Astrocyte of the hippocampus (primary cell): ENCODE data around the gene SCEL.
A peak's percentile ranks its signal among the peaks of the same experiment; 100 is the strongest.
"Not testable (repeated sequence)": the region's sequence is repeated elsewhere in the genome, so short reads cannot be mapped to it uniquely, and the experiment has no call there.

Experiments
- DNase-seq: peaks from one replicate; pipeline ENCODE4 v3.0.0; 2011; ENCODE audit warnings: low read depth, low spot score

SCEL gene, protein sequence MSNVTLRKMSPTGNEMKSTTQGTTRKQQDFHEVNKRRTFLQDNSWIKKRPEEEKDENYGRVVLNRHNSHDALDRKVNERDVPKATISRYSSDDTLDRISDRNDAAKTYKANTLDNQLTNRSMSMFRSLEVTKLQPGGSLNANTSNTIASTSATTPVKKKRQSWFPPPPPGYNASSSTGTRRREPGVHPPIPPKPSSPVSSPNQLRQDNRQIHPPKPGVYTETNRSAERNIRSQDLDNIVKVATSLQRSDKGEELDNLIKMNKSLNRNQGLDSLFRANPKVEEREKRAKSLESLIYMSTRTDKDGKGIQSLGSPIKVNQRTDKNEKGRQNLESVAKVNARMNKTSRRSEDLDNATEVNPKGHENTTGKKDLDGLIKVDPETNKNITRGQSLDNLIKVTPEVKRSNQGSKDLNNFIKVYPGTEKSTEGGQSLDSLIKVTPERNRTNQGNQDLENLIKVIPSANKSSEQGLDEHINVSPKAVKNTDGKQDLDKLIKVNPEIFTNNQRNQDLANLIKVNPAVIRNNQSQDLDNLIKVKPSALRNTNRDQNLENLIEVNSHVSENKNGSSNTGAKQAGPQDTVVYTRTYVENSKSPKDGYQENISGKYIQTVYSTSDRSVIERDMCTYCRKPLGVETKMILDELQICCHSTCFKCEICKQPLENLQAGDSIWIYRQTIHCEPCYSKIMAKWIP

DNA sequence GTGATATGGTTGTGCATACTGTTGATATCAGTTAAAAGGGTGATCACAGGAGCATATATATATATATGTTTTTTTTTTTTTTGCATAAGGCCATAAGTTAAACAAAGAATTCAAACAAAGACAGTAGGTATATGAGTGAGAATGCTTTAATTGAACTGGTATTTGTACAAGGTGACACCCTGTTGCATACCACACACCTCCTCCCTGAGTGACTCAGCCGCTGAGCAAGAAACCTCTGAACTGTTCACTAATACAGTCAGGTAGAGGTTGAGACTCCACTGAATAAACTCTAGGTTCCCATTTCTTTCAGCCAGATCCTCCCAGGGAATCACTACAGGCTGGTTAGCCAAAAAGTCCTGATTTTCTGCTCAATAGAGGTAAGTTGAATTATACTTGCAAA, at the start of gene SCEL:
TSS of gene SCEL (plus strand) at position 259 of the 400 bp plus-strand sequence. CDS start 20,170 bp downstream, outside the sequence.
- no peak for DNase-seq

DNA sequence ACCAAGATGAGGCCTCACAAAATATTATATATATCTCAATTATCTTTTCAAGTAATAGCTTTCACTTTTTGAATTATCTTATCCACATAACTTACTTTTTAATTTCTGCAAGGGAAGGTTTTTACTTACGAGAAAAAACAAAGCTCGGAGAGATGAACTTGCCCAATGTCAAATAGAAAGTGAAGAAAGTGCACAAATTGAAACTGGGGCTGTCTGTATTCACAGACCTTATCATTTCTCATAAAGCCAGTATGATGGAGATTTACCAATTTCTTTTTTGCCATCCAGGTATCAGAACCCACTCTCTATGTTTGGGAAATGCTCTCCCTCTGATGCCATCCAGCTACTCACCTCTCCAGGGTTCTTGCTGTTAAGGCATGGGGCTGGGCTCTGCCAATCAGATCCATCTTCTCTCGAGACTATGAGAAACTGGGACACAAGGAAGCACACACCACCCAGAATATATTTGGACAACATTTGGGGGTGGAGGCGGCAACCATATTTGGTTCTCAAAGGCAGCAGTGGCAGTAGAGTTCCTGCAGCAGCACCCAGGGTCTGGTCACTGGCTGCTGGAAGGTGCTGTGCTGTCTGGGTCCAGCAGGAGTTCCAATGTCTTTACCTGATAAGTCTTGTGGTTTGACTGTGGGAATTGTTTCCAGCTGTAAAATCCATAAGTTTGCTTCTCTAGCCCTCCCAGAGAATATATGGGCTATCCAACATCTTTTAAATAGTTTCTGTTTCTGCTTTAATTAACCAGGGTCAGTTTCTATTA, 45.8 kb upstream of the SCEL start:
- DNase-seq = no peak

GRCh38 chr13:77492982-77493381, 42.5 kb upstream of the SCEL start:
- peak; percentile 52 for DNase-seq

DNA sequence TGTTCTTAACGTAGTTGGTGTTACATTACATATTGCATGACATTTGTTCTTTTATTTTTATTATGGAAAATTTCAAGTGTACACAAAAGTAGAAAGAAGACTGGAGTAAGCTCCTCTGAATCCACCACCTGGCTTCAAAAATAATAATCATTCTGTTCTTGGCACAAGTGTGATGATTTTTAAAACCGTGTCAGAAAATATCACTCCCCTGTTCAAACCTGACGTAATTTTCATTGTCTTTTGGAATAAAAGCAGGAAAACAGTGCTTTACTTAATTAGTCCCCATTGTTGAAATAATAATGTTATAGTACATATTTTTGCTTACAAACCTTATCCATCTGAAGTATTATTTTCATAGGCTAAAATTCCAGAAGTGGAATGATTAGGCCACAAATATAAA, 41.3 kb upstream of the SCEL start:
- no peak for DNase-seq

DNA sequence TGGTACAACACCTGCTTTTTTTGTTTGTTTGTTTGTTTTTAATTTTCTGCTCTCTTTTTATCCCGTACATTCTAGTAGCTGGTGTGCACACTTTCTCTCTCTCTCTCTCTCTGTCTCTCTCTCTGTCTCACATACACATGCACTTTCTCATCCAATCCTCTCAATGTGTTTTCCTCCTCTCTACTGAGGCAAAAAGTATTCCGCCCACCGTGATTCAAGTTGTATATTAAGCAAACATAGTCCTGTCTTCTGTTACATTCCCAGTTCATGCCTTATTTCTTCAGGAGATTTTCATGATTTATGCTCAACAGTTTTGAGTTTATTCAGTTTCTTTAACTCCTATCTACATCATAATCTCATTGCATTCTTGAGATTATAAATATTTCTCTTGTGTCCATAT, 38.2 kb upstream of the SCEL start:
- no peak for DNase-seq

GRCh38 chr13:77497835-77498234, 37.7 kb upstream of the SCEL start:
- DNase-seq = no peak

DNA sequence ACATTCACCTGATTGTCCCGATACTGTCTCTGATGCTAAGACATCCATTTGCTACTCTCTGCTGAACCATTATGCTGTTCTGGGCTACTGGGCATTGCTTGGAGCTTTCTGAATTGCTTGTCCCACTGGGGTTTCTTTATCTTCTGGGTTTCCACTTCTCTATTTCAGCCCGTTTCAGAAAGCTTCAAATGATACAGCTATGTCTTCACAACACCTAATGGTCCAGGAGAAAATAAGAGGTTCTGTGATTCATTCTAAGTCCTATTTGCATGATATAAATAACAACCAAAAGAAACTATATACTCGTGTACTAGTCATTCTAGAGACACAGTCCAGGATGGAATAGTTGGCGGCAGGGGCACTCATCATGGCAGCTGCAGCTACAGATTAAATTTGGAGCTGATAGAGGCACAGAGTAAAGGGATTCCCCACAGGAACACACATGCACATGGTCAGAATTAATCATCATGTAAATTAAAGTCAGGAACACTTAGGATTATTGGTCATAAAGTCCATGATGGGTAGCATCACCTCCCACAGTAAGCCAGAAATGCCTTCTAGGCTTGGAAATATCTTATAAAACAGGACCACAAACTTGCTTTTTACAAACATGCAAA, 33.3 kb upstream of the SCEL start:
- DNase-seq = no peak

- DNase-seq = no peak
These were observed 32.1 kb upstream of the SCEL start for GRCh38 chr13:77503398-77503797.

GRCh38 chr13:77506874-77507273, 28.6 kb upstream of the SCEL start:
- peak; percentile 32 for DNase-seq

- peak; percentile 80 for DNase-seq
These were observed 27.4 kb upstream of the SCEL start for GRCh38 chr13:77507931-77508776.

DNA sequence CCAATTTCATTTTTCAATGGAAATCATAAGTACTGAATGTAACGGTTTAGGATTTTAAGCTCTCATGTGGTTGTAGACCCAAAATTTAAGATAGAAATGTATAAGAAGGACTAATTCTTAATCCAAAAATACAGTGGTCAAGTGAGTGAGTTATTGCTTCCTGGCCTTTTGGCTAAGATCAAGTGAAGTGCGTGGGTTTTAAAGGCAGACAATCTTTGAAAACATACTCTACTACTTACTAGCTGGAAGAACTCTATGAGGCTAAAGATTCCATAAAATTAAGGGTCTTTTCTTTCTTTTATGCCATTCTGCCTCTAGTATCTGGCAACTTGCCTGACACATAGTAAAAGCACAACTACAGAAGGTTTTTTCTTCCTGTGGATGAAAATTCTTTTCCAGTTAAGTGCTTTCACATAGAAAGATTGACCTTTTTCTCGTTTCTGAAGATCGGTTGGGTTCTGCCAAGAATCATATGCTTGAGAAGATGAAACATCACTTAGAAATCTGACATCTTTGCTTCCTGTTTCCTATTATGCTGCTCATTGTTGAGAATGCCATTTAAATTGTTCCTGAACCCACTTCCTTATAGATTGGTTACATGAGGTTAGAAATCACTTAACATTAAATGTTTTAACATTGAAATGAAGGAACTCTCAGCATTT, 26.4 kb upstream of the SCEL start:
- peak; percentile 74 for DNase-seq

DNA sequence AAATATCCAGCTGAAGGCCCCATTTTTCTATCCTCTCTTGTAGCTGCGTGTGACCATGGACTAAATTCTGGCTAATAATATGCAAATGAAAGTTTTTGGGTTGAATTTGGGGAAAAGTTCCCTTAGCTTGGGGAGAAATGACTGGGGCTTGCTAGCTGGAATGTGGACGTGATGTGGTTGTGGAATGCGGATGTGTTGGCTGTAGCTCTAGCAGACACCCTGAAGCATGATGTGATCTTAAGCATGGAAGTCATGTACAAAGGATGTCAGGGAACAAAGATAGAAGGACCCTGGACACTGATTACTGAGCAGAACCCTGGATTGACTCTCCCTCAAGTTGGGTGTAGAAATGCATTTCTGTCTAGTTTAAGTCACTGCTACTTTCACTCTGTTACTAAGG, 25.4 kb upstream of the SCEL start:
- DNase-seq = peak; percentile 22

- DNase-seq = no peak
These were observed 24.0 kb upstream of the SCEL start for GRCh38 chr13:77511552-77511951.

DNA sequence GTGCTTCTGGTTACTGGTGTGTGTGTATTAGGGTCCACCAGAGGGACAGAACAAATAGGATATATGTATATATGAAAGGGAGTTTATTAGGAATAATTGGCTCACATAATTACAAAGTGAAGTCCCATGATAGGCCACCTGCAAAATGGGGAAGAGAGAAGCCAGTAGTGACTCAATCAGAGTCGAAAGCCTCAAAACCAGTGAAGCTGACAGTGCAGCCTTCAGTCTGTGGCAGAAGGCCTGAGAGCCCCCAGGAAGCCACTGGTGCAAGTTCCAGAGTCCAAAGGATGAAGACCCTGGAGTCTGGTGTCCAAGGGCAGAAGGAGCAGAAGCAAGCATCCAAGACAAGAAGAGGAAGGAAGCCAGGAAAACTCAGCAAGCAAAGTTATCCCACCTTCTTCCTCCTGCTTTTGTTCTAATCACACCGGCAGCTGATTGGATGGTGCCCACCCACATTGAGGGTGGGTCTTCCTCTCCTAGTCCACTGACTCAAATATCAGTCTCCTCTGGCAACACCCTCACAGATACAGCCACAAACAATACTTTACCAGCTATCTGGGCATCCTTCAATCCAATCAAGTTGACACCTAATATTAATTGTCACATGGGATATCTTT, 21.7 kb upstream of the SCEL start:
- no peak for DNase-seq

GRCh38 chr13:77514336-77514726, 21.2 kb upstream of the SCEL start:
- DNase-seq = no peak

GRCh38 chr13:77515785-77516184, 19.7 kb upstream of the SCEL start:
- DNase-seq = no peak

- DNase-seq = peak; percentile 19
These were observed 19.1 kb upstream of the SCEL start for GRCh38 chr13:77516342-77516789.

DNA sequence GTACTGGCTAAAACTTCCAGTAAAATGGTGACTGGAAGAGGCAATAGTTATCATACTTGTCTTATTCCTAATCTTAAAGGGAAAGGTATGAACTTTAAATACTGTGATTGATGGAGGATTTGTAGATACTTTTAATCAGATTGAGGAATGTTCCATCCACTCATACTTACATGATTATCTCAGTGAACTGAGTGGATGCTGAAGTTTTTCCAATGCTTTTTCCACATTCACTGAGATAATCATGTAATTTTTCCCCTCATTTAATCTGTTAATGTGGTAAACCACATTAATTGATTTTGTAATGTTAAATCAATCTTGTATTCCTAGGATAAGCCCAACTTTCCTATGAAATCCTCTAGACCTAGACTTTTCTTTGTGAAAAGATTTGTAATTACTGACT, 17.2 kb upstream of the SCEL start:
- no peak for DNase-seq

- not testable (repeated sequence) for DNase-seq
These were observed 16.1 kb upstream of the SCEL start for GRCh38 chr13:77519396-77519795.

GRCh38 chr13:77519808-77520207, 15.7 kb upstream of the SCEL start:
- no peak for DNase-seq
